Fibroblast of the aortic adventitia (primary cell): ENCODE measurements around the gene ARHGAP23. TPM values are rescaled to one million over a fixed set of nuclear protein-coding genes. Genes with fewer than 3 reads are reported as not detected.
A peak's percentile ranks its signal among the peaks of the same experiment; 100 is the strongest.

Experiments
- DNase-seq: peaks from one replicate; pipeline ENCODE4 v3.0.0-alpha.2; 2010; ENCODE audit warnings: low read depth
- H3K4me3 ChIP-seq: 2 replicates; pipeline ENCODE4 v1.5.1; 2011; ENCODE audit warnings: low read depth, mild to moderate bottlenecking, control low read depth, low read length, moderate library complexity
- total RNA-seq: library from RNA; depleted of rRNA; stranded (reverse); fragments of >200 nt; gene quantifications from 2 replicates; pipeline ENCODE4 v1.2.3, GENCODE V29; 2012; ENCODE audit warnings: low replicate concordance
- TF ChIP-seq, protein P1 (sequence below): IDR thresholded peaks from 2 replicates; pipeline ENCODE4 v1.5.1; 2011; ENCODE audit warnings: mild to moderate bottlenecking, low read length, control low read depth, inconsistent platforms; ENCODE audit not compliant: insufficient read depth

ARHGAP23 gene
- total RNA-seq, 1 donor = 38.3 TPM

DNA sequence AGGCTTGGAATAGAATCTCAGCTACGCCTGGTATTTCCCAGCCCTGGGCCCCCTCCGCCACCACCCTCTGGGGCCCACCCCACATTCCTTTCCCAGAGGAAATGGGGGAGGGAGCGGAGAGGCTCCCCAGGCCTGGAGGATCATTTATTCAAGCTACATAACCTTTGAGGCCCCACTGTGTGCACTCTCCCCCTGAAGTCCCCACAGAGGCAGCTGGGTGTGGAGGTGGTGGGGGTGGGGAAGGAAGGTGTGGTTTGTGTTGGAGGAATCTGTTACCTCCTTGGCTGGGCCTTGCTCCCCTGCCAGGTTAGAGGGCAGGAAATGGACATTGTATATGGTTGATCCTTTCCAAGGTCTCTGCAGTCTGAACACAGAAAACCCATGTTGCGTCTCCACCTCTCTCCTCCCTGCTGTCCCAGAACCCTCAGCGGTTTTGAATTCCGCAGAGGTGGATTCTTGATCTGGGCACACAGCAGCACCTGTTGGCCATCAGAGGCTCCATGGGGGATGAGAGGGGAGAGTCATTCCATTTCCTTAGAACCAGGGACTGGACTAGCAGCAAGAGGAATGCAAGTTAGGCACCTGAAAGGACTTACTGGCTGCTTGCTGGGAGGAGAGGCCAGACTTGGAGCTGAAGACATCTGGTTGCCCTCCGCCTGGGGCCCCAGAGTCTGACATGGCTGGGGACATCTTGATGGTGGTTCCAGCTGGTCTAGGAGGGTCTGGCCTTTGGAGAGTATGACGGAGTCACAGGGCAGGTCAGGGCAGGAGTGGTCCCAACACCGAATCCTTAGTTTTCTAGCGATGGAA, 23.0 kb downstream of the ARHGAP23 start:
- TF ChIP-seq, protein P1, sequence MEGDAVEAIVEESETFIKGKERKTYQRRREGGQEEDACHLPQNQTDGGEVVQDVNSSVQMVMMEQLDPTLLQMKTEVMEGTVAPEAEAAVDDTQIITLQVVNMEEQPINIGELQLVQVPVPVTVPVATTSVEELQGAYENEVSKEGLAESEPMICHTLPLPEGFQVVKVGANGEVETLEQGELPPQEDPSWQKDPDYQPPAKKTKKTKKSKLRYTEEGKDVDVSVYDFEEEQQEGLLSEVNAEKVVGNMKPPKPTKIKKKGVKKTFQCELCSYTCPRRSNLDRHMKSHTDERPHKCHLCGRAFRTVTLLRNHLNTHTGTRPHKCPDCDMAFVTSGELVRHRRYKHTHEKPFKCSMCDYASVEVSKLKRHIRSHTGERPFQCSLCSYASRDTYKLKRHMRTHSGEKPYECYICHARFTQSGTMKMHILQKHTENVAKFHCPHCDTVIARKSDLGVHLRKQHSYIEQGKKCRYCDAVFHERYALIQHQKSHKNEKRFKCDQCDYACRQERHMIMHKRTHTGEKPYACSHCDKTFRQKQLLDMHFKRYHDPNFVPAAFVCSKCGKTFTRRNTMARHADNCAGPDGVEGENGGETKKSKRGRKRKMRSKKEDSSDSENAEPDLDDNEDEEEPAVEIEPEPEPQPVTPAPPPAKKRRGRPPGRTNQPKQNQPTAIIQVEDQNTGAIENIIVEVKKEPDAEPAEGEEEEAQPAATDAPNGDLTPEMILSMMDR = no peak
- peak overlapping the region; percentile 56 for H3K4me3 ChIP-seq
- DNase-seq = peak; percentile 61

DNA sequence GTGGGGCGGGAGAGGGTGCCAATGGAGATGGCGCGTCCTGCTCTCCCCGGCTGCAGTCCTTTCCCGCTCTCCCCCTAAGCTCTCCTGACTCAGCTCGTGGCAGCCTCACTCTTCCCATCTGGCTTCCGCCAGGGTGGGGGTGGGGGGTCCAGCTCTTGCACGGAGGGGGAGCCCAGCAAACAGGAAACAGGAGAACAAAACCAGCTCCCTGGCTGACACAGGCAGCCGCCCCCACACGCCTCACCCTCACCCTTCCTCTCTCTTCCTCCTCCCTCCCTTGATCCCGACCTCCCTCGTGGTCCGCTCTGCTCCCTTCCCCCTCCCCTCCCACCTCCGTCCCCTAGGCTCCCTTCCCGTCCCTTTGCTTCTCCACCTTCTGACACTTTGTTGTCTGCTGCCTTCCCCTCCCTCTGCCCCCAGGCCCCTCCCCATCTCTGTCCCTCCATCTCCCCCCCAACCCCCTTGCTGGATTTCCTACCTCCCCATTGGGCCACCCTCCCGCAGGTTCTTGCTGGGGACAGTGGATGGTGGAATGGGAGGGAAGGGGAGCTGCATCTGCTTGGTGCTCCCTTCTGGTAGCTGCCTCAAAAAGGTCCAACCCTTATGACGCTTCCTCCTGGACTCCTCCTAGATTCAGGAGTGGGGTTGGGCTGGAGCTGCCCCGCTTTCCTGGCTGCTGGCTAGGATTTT, 23.7 kb downstream of the ARHGAP23 start:
- DNase-seq = peak; percentile 83
- TF ChIP-seq, protein P1 = no peak
- H3K4me3 ChIP-seq = peak overlapping the region; percentile 56

DNA sequence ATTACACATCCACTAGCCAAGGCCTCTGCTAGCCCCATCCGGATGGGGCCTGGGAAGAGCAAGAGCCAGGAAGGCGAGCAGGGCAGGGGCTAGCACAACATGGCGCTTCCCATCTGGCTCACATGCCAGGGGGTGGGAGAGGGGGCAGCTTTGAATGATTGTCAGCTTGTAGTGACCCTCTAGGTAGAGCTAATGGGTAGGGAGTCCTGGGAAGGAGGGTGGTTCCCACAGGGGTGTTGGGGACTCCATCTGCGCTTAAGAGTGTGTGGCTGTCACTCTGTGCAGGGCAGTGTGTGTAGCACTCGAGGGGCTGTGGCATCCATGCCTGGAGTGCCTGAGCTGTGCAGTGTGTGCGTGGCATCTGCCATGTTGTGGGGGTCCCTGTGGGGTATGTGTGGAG, 24.5 kb downstream of the ARHGAP23 start:
- no peak for DNase-seq
- H3K4me3 ChIP-seq = peak overlapping the region; percentile 13

DNA sequence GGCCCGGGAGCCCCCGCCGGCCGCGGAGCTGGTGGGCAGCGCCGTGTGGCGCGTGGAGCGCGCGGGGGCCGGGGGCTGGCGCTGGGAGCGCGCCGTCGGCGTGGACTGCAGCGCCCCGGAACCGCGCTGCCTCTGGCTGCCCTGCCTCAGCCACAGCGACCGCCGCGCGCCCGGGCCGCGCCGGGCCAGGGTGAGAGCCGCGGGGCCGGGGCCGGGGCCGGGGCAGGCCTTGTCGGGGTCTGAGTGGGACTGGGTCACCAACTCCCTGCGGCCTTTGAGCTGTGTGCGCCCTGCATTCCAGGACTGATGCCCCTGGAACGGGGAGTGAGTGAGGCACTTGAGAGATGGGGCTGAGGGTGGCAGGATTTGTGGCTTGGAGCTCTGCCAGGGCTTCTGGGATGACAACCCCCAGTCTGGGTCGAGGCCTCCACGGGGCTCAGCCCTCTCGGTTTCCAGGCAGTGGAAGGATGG, 25.7 kb downstream of the ARHGAP23 start:
- H3K4me3 ChIP-seq = peak overlapping the region; percentile 81
- no peak for DNase-seq
- TF ChIP-seq, protein P1 = no peak

More for the DNA sequence above, 24.5 kb downstream of the ARHGAP23 start:
- TF ChIP-seq, protein P1 = no peak

DNA sequence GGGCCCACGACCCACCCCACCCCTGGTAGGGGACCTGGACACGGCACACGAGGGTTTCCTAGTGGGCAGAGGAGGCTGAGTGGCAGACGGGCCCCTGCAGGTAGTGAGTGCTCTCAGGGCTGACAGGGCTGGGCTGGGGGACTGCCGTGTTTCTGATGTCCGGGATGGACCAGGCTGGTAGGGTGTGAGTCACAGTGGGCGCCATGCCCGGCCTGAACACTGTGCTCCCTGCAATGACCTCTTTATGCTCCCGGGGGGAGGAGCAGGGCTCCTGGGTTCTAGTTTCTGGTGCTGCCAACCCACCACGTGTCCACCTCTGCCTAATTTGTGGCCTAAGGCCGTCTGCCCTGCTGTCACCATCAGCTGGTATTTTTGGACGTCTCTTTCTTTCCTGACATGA, 26.3 kb downstream of the ARHGAP23 start:
- DNase-seq = peak; percentile 81
- H3K4me3 ChIP-seq = peak overlapping the region; percentile 81
- TF ChIP-seq, protein P1 = no peak

DNA sequence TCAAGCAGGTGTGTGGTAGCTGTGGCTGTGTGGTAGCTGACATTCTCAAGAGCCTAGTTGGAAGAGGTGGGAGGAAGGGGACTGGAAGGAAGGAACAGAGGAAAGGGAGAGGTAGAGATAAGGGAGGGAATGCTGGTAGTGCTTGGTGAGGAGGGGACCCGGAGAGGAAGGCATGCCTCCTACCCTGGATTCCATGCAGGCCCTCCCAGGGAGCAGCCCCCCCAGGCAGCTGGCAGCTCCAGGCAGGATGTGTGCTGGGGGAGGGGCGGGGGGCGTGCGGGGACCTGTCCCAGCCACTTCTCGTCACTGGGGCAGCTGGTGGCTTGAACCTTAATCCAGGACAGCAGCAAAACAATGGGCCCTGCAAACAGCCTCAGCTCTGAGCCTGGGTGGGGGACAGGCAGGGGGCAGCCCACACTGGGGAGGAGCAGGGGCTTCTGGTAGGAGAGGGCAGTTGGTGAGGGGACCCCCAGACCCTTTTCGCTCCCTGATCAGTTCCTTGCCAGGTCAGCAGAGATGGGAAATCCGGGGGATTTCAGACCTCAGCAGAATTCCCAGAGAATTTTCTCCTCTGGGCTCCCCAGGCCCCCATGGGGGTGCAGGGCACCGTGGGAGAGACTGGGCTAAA, 27.1 kb downstream of the ARHGAP23 start:
- peak overlapping the region; percentile 81 for H3K4me3 ChIP-seq
- no peak for DNase-seq
- TF ChIP-seq, protein P1 = no peak
